Measurements from ENCODE around the gene PIK3C2B.

PIK3C2B gene

GRCh38 chr1:204445860-204446412, 48.7 kb downstream of the PIK3C2B start:
- peak in 8 of 51 donors; percentile 8 to 43 (median 24) for DNase-seq

All from hypothalamus (tissue), 51 donors.